Inferior parietal cortex (tissue), 1 donor: ENCODE measurements around the gene PLCD1.
"Not testable (repeated sequence)": the region's sequence is repeated elsewhere in the genome, so short reads cannot be mapped to it uniquely, and the experiment has no call there.

ENCODE experiments used
- DNase-seq: peaks from one replicate; pipeline ENCODE4 v3.0.0-alpha.2; 2016; ENCODE audit errors: extremely low spot score

PLCD1 gene

DNA sequence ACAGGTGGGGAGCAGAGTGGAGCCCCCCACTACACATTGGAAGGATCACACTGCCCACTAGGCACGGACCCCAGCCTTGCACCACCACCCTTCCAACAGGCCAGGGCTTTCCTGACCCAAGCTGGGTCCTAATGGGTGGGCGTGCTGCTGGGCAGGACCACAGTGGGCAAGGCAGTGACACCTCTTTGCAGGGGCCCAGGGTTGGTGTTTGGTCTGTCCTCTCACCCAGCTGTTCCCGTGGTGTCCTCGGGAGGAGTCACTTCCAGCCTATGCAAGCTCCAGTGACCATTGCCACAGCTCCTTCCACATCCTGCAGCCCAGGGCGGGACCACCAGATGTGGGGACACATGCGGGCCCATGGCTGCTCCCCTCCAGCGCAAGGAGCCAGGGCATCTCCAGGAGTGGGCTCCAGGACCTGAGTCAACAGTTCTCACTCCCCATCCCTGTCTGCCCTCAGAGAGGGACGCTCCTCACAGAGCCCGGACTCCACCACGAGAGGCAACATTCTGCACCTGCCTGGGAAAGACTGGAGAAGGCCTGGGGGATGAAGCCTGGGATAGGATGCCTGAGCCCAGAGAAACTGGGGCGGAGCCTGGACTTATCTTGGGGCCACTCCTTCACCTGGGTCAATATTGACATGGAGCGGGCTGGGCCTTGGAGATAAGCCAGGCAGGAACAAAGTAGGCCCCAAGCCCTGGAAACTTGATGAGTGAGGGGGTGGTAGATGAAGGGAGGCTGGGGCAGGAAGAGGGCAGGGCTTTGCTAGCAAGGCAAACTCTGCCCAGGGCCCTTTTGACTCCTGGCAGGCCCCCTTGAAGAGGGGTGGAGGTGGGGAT lies 42.7 kb downstream of the PLCD1 start:
- DNase-seq, result peak; percentile 42

GRCh38 chr3:37985637-37986320 lies 43.7 kb downstream of the PLCD1 start:
- peak; percentile 46 for DNase-seq

DNA sequence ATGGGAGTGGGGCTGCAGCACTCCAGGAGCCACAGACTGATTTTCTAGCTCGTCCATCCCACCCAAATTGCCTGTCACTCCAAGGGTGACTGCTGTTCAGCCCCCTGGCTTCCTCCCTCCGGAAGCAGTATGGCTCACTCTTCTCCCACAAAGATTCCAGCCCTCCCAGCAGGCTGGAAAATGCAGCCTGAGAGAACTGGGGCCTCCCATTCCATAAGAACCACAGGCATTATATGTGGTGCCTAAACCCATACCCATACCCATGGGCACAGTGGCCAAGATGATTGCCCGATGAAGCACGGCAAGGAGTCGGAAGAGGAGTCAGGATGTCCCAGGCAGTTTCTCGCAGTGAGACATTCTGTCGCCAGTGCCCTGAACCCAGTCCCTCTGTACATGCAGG lies 44.8 kb downstream of the PLCD1 start:
- no peak for DNase-seq

- DNase-seq, result no peak
Observed at GRCh38 chr3:37984051-37984450, 45.4 kb downstream of the PLCD1 start.

DNA sequence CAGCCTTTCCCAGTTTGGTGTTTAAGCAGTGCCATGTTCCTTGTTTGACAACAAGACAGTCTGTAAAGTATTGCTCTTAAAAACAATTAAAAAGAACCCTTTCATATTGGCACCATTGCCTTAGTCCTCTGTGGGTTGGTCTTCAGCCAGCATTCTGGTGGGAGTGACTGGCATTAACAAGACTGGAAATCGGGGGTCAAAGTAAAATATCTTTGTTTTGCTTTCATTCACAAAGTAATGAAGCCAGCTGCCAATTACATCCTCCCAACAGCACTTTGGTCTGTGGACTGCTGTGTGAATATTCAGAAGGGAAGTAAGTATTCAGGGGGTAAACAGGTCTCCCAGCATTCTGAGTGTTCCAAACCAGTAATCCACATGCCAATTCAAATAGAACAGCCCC lies 47.1 kb downstream of the PLCD1 start:
- DNase-seq, result no peak

GRCh38 chr3:37981348-37981664 lies 48.1 kb downstream of the PLCD1 start:
- no peak for DNase-seq

GRCh38 chr3:37980462-37981347 lies 48.7 kb downstream of the PLCD1 start:
- DNase-seq, result no peak

GRCh38 chr3:37979541-37980461 lies 49.6 kb downstream of the PLCD1 start:
- DNase-seq, result no peak

- DNase-seq, result peak; percentile 80
Observed at GRCh38 chr3:37974121-37975083, 55.0 kb downstream of the PLCD1 start.

DNA sequence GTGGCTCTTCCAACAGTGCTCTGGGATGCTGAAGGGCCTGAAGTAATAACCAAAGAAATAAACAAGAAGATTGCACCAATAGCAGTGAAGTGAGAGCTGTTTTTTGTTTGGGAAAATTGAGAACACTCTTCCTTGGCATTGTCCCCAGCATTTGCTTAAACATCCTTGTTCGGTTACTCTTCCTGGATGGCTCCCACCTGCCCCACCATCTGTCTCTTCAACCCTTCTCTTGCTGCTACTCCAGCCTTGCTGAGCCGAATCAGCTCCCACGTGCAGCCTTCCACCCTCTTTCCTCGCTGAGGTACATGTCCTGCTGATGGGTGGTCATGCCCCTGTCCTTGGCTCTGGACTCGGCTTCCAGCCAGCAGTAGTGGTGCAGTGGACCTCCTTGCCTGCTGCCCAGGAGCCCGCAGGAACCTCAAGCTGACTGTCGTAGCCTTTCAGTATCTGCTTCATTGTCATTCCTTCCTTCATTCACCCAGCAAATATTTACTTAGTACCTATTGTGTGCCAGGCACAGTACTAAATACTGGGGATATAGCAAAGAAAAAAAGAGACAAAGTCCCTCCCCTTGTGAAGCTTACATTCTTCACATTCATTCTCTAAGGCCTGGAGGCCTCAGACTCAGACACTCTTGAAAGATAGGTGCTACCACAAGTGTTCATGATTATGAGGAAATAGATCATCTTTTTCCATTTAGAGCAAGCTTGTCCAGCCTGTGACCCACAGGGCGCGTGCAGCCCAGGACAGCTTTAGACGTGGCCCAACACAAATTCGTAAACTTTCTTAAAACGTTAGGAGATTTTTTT lies 56.0 kb downstream of the PLCD1 start:
- peak; percentile 24 for DNase-seq

- DNase-seq, result not testable (repeated sequence)
Observed at GRCh38 chr3:37972056-37972455, 57.4 kb downstream of the PLCD1 start.

DNA sequence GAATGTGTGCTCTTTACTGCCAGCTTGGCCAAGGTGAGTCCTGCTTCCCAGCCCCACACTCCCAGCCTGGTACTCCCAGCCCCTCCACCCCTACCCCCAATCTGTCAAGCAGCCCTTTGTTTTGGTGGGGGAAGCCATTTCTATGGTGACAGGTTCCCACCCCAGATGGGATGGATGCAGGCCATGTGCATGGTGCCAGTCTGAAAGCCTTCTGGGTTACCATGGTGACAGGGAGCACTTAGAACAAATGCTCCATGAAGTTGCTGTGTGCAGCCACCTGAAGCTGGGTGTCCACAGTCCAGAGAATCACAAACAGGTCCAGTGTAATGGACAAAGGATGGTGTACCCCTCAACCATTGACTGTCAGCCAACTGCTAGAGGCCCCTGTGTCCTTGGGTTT lies 58.0 kb downstream of the PLCD1 start:
- DNase-seq, result no peak

DNA sequence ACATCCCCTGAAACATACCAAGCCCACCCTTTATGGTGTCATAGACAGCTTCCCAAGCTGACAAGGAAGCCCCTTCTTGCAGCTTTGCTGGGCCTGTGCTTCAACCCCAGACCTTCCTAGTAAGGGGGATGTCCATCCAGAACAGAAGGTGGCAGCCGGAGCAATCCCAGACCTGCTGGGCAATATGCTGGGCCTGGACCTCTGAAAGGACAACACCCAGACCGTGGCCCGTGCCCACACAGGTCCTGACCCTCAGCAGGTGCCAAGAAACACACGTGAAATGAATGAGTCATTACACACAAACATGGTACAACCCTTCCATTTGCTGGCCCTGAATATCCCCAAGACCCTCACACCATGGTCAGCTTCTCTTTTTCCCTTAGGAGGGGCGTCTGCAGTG lies 58.6 kb downstream of the PLCD1 start:
- no peak for DNase-seq

GRCh38 chr3:37969596-37970100 lies 59.8 kb downstream of the PLCD1 start:
- DNase-seq, result no peak

DNA sequence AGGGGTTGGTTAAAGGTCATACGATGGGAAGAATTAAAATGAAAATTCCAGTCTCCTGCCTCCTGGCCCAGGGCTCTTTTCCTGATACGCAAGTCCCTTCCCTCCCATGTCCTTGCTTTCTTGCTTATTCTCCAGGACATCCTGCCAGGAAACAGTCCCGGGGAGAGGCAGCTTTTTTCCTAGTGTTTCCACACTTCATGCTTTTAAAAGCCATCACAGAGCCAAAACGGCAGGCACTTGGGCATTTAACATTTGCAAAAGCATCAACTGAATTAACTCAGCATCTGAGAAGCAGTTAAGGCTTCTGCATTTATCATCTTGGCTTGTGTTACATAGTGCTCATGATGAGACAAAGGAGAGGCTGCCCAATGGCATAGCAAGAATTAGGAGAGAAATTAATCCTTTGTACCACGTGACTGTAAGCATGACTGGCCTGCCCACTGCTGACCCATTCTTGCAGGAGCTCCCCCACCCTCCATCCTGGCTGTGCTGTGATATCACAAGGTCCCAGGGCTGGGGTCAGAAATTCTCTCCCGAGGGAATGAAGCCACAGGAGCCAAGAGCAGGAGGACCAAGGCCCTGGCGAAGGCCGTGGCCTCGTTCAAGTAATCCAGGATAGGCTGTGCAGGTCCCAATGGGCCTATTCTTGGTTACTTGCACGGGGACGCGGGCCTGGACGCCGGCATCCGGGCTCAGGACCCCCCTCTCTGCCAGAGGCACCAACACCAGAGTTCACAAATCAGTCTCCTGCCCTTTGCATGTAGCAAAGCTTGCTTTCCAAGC lies 60.4 kb downstream of the PLCD1 start:
- no peak for DNase-seq

DNA sequence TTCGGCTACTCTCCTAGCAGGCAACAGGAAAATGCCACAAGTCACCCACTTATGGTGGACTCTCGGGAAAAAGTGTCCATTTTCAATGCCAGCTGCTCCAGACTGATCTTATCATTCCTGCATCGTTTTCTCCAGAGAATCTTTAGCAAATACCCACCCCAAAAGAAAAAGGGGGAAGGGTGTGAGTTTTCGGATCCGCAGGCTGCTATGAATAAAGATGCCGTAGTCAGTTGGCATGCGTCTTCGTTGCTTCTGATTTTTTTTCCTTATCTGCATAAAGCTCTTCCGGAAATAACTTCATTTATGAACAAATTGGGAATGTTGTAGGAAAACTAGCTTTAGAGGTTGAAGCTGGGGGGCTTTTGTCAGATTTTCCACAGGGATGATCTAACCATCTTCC lies 61.2 kb downstream of the PLCD1 start:
- no peak for DNase-seq

- DNase-seq, result peak; percentile 64
Observed at GRCh38 chr3:37967260-37967881, 62.1 kb downstream of the PLCD1 start.

DNA sequence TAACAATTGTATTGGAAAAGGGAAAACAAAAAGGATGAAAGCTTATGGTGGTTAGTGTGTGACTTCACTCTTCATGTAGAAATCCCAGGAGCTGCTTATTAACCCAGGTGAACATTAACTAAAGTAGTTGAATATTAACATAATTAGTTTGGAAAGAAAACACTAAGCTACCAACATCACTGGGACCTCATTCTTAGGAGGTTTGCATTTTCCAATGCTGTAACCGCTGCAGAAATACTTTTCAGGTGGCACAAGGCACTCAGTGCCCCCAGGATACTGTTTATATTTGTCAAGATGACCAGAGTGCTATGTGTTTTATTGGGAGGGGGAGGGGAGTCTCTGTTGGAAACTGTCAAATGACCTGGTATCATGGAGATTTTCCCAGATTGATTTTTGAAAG lies 64.7 kb downstream of the PLCD1 start:
- no peak for DNase-seq
